GM12878 (cell line): ENCODE results near the gene SLC29A2. TPM values are rescaled to one million over a fixed set of nuclear protein-coding genes. Genes with fewer than 3 reads are reported as not detected.

ENCODE experiments used
- BHLHE40 ChIP-seq, 2 experiments: fragments of 450-650 bp in 1 of 2; IDR thresholded peaks; 2 replicates each; pipeline ENCODE4 v1.6.1; 2011 to 2017; ENCODE audit warnings: low read depth in 2 of 2, borderline replicate concordance in 1 of 2, improper control_type of control experiment in 1 of 2, low read length in 1 of 2, mild to moderate bottlenecking in 1 of 2
- CHD2 ChIP-seq: IDR thresholded peaks from 2 replicates; pipeline ENCODE4 v1.6.1; 2011; ENCODE audit warnings: low read depth, low read length, improper control_type of control experiment, borderline replicate concordance
- FOS ChIP-seq: IDR thresholded peaks from 3 replicates; pipeline ENCODE4 v1.6.1; 2011; ENCODE audit warnings: borderline replicate concordance; ENCODE audit not compliant: insufficient read length; ENCODE audit errors: extremely low read depth
- KLF5 ChIP-seq: fragments of 450-650 bp; IDR thresholded peaks from 2 replicates; pipeline ENCODE4 v1.6.1; 2014; ENCODE audit warnings: mild to moderate bottlenecking; ENCODE audit not compliant: partially characterized antibody
- MEF2B ChIP-seq: fragments of 450-650 bp; IDR thresholded peaks from 2 replicates; pipeline ENCODE4 v1.6.1; 2018; ENCODE audit warnings: mild to moderate bottlenecking, moderate library complexity; ENCODE audit not compliant: partially characterized antibody, poor library complexity, severe bottlenecking
- MXI1 ChIP-seq: fragments of 150-350 bp; IDR thresholded peaks from 2 replicates; pipeline ENCODE4 v1.6.1; 2011; ENCODE audit warnings: low read depth, mild to moderate bottlenecking, inconsistent platforms, low read length, improper control_type of control experiment
- NBN ChIP-seq: fragments of 450-650 bp; IDR thresholded peaks from 2 replicates; pipeline ENCODE4 v1.6.1; 2016
- NFIC ChIP-seq: IDR thresholded peaks from 2 replicates; pipeline ENCODE4 v1.6.1; 2012; ENCODE audit warnings: low read depth, mild to moderate bottlenecking, inconsistent platforms, low read length, moderate library complexity
- PBX3 ChIP-seq: IDR thresholded peaks from 2 replicates; pipeline ENCODE4 v1.6.1; 2011; ENCODE audit warnings: mild to moderate bottlenecking, low read depth, low read length, moderate library complexity; ENCODE audit not compliant: insufficient replicate concordance
- PRDM15 ChIP-seq: fragments of 450-650 bp; formaldehyde crosslinking; IDR thresholded peaks from 2 replicates; pipeline ENCODE4 v1.4.0; 2020; ENCODE audit warnings: mild to moderate bottlenecking, moderate library complexity
- RELA ChIP-seq: fragments of 450-650 bp; IDR thresholded peaks from 2 replicates; pipeline ENCODE4 v1.8.0; 2014; ENCODE audit warnings: borderline replicate concordance; ENCODE audit not compliant: partially characterized antibody
- ZNF24 ChIP-seq: fragments of 450-650 bp; IDR thresholded peaks from 2 replicates; pipeline ENCODE4 v1.6.1; 2017; ENCODE audit warnings: antibody characterized with exemption, mild to moderate bottlenecking
- ZNF274 ChIP-seq: IDR thresholded peaks from one replicate; pipeline ENCODE4 v1.8.0; 2011; ENCODE audit not compliant: insufficient read length, insufficient read depth
- ZNF622 ChIP-seq: fragments of 450-650 bp; IDR thresholded peaks from 2 replicates; pipeline ENCODE4 v1.6.1; 2017; ENCODE audit warnings: mild to moderate bottlenecking, inconsistent platforms
- polyA plus RNA-seq, 11 experiments: library from polyadenylated mRNA; depleted of rRNA in 4 of 11; unstranded in 6 of 11; stranded (reverse) in 5 of 11; fragments of >200 nt; fragmentation: Nextera tagmentation in 4 of 11; fragmentation: Illumina TruSeq in 1 of 11; extraction: Ambion mirVana in 4 of 11; extraction: Trizol in 1 of 11; gene quantifications; 1 replicate in 1 of 11; 2 replicates in 10 of 11; pipeline versions ENCODE4 v1.2.1 to v1.2.3, GENCODE V29; 2011 to 2016; ENCODE audit warnings: inconsistent platforms in 2 of 11, missing spikeins in 2 of 11, low read depth in 1 of 11
- total RNA-seq, 4 experiments: library from RNA; depleted of rRNA in 3 of 4; stranded (reverse); fragments of >200 nt in 3 of 4; fragmentation: Illumina TruSeq in 1 of 4; extraction: Trizol in 1 of 4; gene quantifications; 2 replicates each; pipeline versions ENCODE4 v1.2.1 to v1.2.3, GENCODE V29; 2013 to 2021
- TF ChIP-seq, protein P1 (sequence below): fragments of 150-350 bp; IDR thresholded peaks from 2 replicates; pipeline ENCODE4 v1.6.1; 2014; ENCODE audit warnings: mild to moderate bottlenecking, low read depth, low read length
- TF ChIP-seq, protein P2 (sequence below): fragments of 450-650 bp; IDR thresholded peaks from 2 replicates; pipeline ENCODE4 v1.6.1; 2016; ENCODE audit warnings: mild to moderate bottlenecking
- TF ChIP-seq, protein P3 (sequence below): fragments of 150-350 bp; IDR thresholded peaks from 2 replicates; pipeline ENCODE4 v1.6.1; 2016; ENCODE audit warnings: low read depth, low read length

SLC29A2 gene
- total and polyA plus RNA-seq, 10 of the 15 experiments (the other 5 are each of a cell fraction or from before 2014, with no cell fraction given), result 0.27 to 7.5 (median 2.2) TPM

DNA sequence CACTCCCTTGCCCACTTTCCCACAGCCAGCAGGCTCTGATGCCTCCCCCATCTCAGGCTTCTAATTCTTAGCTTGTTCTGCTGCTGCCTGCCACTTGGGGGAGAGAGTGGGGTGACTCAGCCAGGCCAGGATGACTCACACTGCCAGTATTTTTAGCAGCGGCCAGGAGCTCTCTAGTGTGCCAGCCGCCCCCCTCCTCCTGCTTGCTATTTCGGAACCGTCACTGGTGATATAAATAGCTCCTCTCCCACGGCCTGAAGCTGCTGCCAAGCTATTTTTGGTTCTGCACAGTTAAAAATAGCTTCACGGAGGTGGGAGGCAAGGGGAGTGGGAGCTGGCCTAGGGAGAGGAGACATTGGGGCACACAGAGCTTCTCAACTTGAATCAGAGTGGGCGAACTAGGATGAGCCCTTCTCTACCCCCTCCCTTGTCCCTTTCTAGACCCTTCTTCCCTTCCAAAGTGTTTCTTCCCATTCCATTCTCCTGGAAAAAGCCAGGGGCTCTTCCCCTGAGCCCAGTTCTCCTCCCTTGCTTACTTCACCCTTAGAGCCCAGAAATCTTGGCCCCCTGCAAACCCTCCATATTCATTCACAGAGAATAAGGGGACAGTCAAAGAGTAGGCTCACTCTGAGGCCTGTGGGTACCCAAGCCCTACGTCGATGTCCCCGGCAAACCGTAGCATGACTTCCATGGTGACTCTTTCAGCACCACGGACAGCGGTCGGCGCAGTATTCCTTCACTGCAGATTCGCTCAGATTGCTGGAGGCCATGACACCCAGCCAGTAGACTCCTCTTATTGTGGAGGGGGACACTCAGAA lies 46.8 kb upstream of the SLC29A2 start (continued):
- no peak for TF ChIP-seq PBX3
- peak; percentile 95 for TF ChIP-seq MEF2B
- TF ChIP-seq, protein P1, sequence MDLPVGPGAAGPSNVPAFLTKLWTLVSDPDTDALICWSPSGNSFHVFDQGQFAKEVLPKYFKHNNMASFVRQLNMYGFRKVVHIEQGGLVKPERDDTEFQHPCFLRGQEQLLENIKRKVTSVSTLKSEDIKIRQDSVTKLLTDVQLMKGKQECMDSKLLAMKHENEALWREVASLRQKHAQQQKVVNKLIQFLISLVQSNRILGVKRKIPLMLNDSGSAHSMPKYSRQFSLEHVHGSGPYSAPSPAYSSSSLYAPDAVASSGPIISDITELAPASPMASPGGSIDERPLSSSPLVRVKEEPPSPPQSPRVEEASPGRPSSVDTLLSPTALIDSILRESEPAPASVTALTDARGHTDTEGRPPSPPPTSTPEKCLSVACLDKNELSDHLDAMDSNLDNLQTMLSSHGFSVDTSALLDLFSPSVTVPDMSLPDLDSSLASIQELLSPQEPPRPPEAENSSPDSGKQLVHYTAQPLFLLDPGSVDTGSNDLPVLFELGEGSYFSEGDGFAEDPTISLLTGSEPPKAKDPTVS, result no peak
- no peak for TF ChIP-seq PRDM15 (CRISPR knock-in tag)
- TF ChIP-seq BHLHE40 (IDR thresholded peaks at IDR 0.05; ENCODE audit: borderline replicate concordance in 1 of 2, low read depth in 2 of 2, low read length in 1 of 2), result peak in 1 of 2 experiments; percentile 40; a peak in 1 of 4 replicates
- TF ChIP-seq, protein P2, sequence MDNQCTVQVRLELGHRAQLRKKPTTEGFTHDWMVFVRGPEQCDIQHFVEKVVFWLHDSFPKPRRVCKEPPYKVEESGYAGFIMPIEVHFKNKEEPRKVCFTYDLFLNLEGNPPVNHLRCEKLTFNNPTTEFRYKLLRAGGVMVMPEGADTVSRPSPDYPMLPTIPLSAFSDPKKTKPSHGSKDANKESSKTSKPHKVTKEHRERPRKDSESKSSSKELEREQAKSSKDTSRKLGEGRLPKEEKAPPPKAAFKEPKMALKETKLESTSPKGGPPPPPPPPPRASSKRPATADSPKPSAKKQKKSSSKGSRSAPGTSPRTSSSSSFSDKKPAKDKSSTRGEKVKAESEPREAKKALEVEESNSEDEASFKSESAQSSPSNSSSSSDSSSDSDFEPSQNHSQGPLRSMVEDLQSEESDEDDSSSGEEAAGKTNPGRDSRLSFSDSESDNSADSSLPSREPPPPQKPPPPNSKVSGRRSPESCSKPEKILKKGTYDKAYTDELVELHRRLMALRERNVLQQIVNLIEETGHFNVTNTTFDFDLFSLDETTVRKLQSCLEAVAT, result no peak
- TF ChIP-seq NFIC, result no peak
- no peak for TF ChIP-seq MXI1
- TF ChIP-seq FOS, result no peak
- TF ChIP-seq ZNF274, result no peak
- TF ChIP-seq, protein P3, sequence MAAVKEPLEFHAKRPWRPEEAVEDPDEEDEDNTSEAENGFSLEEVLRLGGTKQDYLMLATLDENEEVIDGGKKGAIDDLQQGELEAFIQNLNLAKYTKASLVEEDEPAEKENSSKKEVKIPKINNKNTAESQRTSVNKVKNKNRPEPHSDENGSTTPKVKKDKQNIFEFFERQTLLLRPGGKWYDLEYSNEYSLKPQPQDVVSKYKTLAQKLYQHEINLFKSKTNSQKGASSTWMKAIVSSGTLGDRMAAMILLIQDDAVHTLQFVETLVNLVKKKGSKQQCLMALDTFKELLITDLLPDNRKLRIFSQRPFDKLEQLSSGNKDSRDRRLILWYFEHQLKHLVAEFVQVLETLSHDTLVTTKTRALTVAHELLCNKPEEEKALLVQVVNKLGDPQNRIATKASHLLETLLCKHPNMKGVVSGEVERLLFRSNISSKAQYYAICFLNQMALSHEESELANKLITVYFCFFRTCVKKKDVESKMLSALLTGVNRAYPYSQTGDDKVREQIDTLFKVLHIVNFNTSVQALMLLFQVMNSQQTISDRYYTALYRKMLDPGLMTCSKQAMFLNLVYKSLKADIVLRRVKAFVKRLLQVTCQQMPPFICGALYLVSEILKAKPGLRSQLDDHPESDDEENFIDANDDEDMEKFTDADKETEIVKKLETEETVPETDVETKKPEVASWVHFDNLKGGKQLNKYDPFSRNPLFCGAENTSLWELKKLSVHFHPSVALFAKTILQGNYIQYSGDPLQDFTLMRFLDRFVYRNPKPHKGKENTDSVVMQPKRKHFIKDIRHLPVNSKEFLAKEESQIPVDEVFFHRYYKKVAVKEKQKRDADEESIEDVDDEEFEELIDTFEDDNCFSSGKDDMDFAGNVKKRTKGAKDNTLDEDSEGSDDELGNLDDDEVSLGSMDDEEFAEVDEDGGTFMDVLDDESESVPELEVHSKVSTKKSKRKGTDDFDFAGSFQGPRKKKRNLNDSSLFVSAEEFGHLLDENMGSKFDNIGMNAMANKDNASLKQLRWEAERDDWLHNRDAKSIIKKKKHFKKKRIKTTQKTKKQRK, result no peak
- no peak for TF ChIP-seq ZNF622
- no peak for TF ChIP-seq RELA
- no peak for TF ChIP-seq CHD2
- TF ChIP-seq NBN, result no peak
- TF ChIP-seq ZNF24, result no peak
- no peak for TF ChIP-seq KLF5
